Measurements from ENCODE around the gene PAM16.
"Not testable (repeated sequence)": the region's sequence is repeated elsewhere in the genome, so short reads cannot be mapped to it uniquely, and the experiment has no call there.

Gene PAM16

GRCh38 chr16:4356820-4357219 is 5.7 kb upstream of the PAM16 start:
- no peak overlapping the region for H3K4me3 Mint-ChIP-seq
- DNase-seq (ENCODE audit: low spot score in 2 of 2) (no peak), ATAC-seq (ENCODE audit: low read depth) (no peak)
- H3K36me3 Mint-ChIP-seq: peaks cover 17% of the 10 kb centered on the region
- H3K9me3 Mint-ChIP-seq: no peaks in the 10 kb centered on the region
- H3K4me1 Mint-ChIP-seq: peaks cover 14% of the 10 kb centered on the region
- H3K27ac Mint-ChIP-seq: no peak overlapping the region
- no peaks in the 10 kb centered on the region for H3K27me3 Mint-ChIP-seq

GRCh38 chr16:4354512-4355409 is 3.6 kb upstream of the PAM16 start:
- ATAC-seq (ENCODE audit: low read depth) (no peak), DNase-seq (ENCODE audit: low spot score in 2 of 2) (no peak)
- no peaks in the 10 kb centered on the region for H3K27me3 Mint-ChIP-seq
- no peak overlapping the region for H3K4me3 Mint-ChIP-seq
- H3K9me3 Mint-ChIP-seq: no peaks in the 10 kb centered on the region
- H3K4me1 Mint-ChIP-seq: peaks cover 13% of the 10 kb centered on the region
- no peak overlapping the region for H3K27ac Mint-ChIP-seq
- peaks cover 10% of the 10 kb centered on the region for H3K36me3 Mint-ChIP-seq

GRCh38 chr16:4353675-4354074 is 2.6 kb upstream of the PAM16 start:
- Mint-ChIP-seq H3K36me3 (peaks cover 5% of the 10 kb centered on the region), H3K9me3 (no peaks in the 10 kb centered on the region), H3K27me3 (no peaks in the 10 kb centered on the region), H3K4me3 (no peak overlapping the region), H3K4me1 (peaks cover 11% of the 10 kb centered on the region), H3K27ac (no peak overlapping the region)
- DNase-seq (ENCODE audit: low spot score in 2 of 2): no peak
- ATAC-seq (ENCODE audit: low read depth): no peak

- DNase-seq (ENCODE audit: low spot score in 2 of 2) (no peak), ATAC-seq (ENCODE audit: low read depth) (no peak)
- Mint-ChIP-seq H3K36me3 (peaks cover 5% of the 10 kb centered on the region), H3K4me1 (peaks cover 15% of the 10 kb centered on the region), H3K27ac (no peak overlapping the region), H3K4me3 (no peak overlapping the region), H3K27me3 (no peaks in the 10 kb centered on the region), H3K9me3 (no peaks in the 10 kb centered on the region)
Observed at GRCh38 chr16:4352843-4353242, 1.7 kb upstream of the PAM16 start.

GRCh38 chr16:4351880-4352279 is 759 bp upstream of the PAM16 start:
- Mint-ChIP-seq H3K27ac (no peak overlapping the region), H3K27me3 (no peaks in the 10 kb centered on the region), H3K36me3 (peaks cover 5% of the 10 kb centered on the region), H3K4me1 (peaks cover 15% of the 10 kb centered on the region), H3K4me3 (peak overlapping the region; percentile 22), H3K9me3 (no peaks in the 10 kb centered on the region)
- no peak for ATAC-seq (ENCODE audit: low read depth)
- DNase-seq (ENCODE audit: low spot score in 2 of 2): no peak

- ATAC-seq (ENCODE audit: low read depth): no peak
- no peak for DNase-seq (ENCODE audit: low spot score in 2 of 2)
- Mint-ChIP-seq H3K27me3 (no peaks in the 10 kb centered on the region), H3K9me3 (no peaks in the 10 kb centered on the region), H3K4me3 (peak overlapping the region; percentile 94), H3K36me3 (peaks cover 5% of the 10 kb centered on the region), H3K4me1 (peaks cover 15% of the 10 kb centered on the region), H3K27ac (peak overlapping the region; percentile 88)
Observed at GRCh38 chr16:4350365-4350786, 745 bp downstream of the PAM16 start.

- Mint-ChIP-seq H3K27me3 (no peaks in the 10 kb centered on the region), H3K4me1 (peaks cover 18% of the 10 kb centered on the region), H3K36me3 (no peaks in the 10 kb centered on the region), H3K4me3 (no peak overlapping the region), H3K9me3 (no peaks in the 10 kb centered on the region), H3K27ac (no peak overlapping the region)
- DNase-seq (ENCODE audit: low spot score in 2 of 2): no peak
- no peak for ATAC-seq (ENCODE audit: low read depth)
Observed at GRCh38 chr16:4349332-4349731, 1.8 kb downstream of the PAM16 start.

GRCh38 chr16:4347765-4348509 is 3.2 kb downstream of the PAM16 start:
- Mint-ChIP-seq H3K9me3 (no peaks in the 10 kb centered on the region), H3K4me3 (no peak overlapping the region), H3K4me1 (peaks cover 13% of the 10 kb centered on the region), H3K36me3 (no peaks in the 10 kb centered on the region), H3K27me3 (no peaks in the 10 kb centered on the region), H3K27ac (no peak overlapping the region)
- DNase-seq (ENCODE audit: low spot score in 2 of 2) (no peak), ATAC-seq (ENCODE audit: low read depth) (no peak)

- DNase-seq (ENCODE audit: low spot score in 2 of 2) (no peak), ATAC-seq (ENCODE audit: low read depth) (no peak)
- Mint-ChIP-seq H3K9me3 (no peaks in the 10 kb centered on the region), H3K36me3 (no peaks in the 10 kb centered on the region), H3K27ac (no peak overlapping the region), H3K27me3 (no peaks in the 10 kb centered on the region), H3K4me3 (no peak overlapping the region), H3K4me1 (peaks cover 13% of the 10 kb centered on the region)
Observed at GRCh38 chr16:4347010-4347409, 4.1 kb downstream of the PAM16 start.

- H3K4me3 Mint-ChIP-seq: no peak overlapping the region
Observed at GRCh38 chr16:4345836-4346781, 5.0 kb downstream of the PAM16 start.

GRCh38 chr16:4344983-4345835 is 5.9 kb downstream of the PAM16 start:
- Mint-ChIP-seq H3K36me3 (no peaks in the 10 kb centered on the region), H3K9me3 (no peaks in the 10 kb centered on the region), H3K27ac (no peak overlapping the region), H3K4me1 (peaks cover 7% of the 10 kb centered on the region), H3K27me3 (no peaks in the 10 kb centered on the region), H3K4me3 (no peak overlapping the region)
- ATAC-seq (ENCODE audit: low read depth) (no peak), DNase-seq (ENCODE audit: low spot score in 2 of 2) (no peak)

More at GRCh38 chr16:4345836-4346781, 5.0 kb downstream of the PAM16 start:
- DNase-seq (ENCODE audit: low spot score in 2 of 2) (no peak), ATAC-seq (ENCODE audit: low read depth) (no peak)
- H3K36me3 Mint-ChIP-seq: no peaks in the 10 kb centered on the region
- H3K27me3 Mint-ChIP-seq: no peaks in the 10 kb centered on the region
- H3K9me3 Mint-ChIP-seq: no peaks in the 10 kb centered on the region
- no peak overlapping the region for H3K27ac Mint-ChIP-seq
- peaks cover 10% of the 10 kb centered on the region for H3K4me1 Mint-ChIP-seq

- peak overlapping the region; percentile 75 for H3K27ac Mint-ChIP-seq
- H3K9me3 Mint-ChIP-seq; ATAC-seq (ENCODE audit: low read depth); H3K27me3 Mint-ChIP-seq; H3K4me3 Mint-ChIP-seq; H3K36me3 Mint-ChIP-seq; DNase-seq (ENCODE audit: low spot score in 2 of 2); H3K4me1 Mint-ChIP-seq: not testable (repeated sequence)
Observed at GRCh38 chr16:4344300-4344982, 6.7 kb downstream of the PAM16 start.

All from memory B cell (primary cell).